SH-SY5Y (cell line): ENCODE measurements around the gene YEATS2.

Experiments used
- GATA2 ChIP-seq: IDR thresholded peaks from 2 replicates; pipeline ENCODE4 v1.6.1; 2011; ENCODE audit warnings: mild to moderate bottlenecking, low read depth, low read length
- GATA3 ChIP-seq: IDR thresholded peaks from 2 replicates; pipeline ENCODE4 v1.6.1; 2011; ENCODE audit warnings: low read depth, mild to moderate bottlenecking, low read length, moderate library complexity

DNA sequence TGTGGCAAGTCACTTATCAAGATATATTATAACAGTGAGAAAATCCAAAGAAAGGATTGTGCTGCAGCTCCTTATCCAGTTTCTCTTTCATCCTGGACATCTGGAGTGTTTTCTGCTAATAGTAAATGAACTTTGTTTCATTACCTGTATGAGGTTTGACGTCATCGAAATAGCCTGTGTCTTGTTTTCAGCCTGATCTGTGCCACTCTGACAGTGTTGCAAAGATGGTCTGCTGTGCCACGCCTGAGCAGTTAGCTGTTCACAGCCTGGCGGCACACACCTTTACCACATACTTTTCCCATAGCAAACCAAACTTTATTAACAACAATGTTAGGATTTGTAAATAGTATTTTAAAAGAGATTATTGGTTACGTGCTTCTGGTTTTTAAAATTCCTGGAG lies 34.0 kb downstream of the YEATS2 start:
- TF ChIP-seq GATA2 (no peak), GATA3 (no peak)
